LNCaP clone FGC (cell line): ENCODE results near the gene ABCE1.

Experiments
- DNase-seq: peaks from one replicate; pipeline ENCODE4 v3.0.0-alpha.2; 2011; ENCODE audit warnings: low read depth
- H3K4me3 ChIP-seq: 2 replicates; pipeline ENCODE4 v1.5.1; 2011; ENCODE audit warnings: mild to moderate bottlenecking, low read depth, low read length, control low read depth
- CTCF ChIP-seq: IDR thresholded peaks from 2 replicates; pipeline ENCODE4 v1.5.1; 2012; ENCODE audit warnings: mild to moderate bottlenecking; ENCODE audit not compliant: control insufficient read depth, insufficient read depth; ENCODE audit errors: extremely low read depth

The ABCE1 gene

GRCh38 chr4:145101091-145101490, 3.0 kb downstream of the ABCE1 start:
- TF ChIP-seq CTCF: no peak
- H3K4me3 ChIP-seq: no peak overlapping the region
- DNase-seq: no peak

GRCh38 chr4:145102619-145103018, 4.5 kb downstream of the ABCE1 start:
- TF ChIP-seq CTCF: no peak
- no peak overlapping the region for H3K4me3 ChIP-seq
- no peak for DNase-seq

DNA sequence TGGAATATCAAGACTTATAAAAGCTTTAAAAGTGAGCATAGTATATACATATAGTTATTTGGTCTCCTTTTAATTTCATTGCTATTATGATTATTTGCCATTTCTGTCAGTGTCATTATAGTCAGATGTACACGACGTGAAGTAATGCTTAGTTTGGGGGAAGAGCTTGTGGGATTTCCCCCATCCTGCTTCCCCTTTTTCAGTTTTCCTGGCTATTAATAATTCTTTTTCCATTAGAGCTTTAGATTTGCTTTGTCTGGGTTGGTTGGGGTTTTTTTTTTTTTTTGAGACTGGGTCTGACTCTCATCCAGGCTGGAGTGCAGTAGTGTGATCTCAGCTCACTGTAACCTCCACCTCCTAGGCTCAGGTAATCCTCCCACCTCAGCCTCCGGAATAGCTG, 5.4 kb downstream of the ABCE1 start:
- no peak overlapping the region for H3K4me3 ChIP-seq
- DNase-seq: no peak
- no peak for TF ChIP-seq CTCF

DNA sequence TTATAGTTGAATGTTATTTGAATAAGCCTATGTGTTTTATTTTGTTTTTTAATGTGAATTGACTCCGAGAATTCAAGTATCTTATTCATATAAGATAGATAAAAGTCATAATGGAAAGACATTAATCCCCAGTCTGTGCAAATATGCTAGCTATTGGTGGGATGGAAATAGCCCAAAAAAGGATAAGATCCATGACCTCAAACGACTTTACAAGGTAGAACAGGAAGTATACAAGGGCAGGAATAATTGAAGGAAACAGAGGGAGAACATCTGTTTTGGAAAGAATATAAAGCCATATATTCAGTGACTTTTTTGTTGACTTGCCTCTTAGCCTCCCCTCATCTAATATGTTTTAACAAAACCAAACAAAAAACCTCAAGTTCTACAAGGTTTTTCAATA, 9.0 kb downstream of the ABCE1 start:
- DNase-seq: no peak
- H3K4me3 ChIP-seq: no peak overlapping the region
- TF ChIP-seq CTCF: no peak

- DNase-seq: no peak
- H3K4me3 ChIP-seq: no peak overlapping the region
- no peak for TF ChIP-seq CTCF
These were observed 10.0 kb downstream of the ABCE1 start for GRCh38 chr4:145108128-145108527.

- TF ChIP-seq CTCF: no peak
- H3K4me3 ChIP-seq: no peak overlapping the region
- no peak for DNase-seq
These were observed 27.3 kb downstream of the ABCE1 start for GRCh38 chr4:145125396-145125795.

DNA sequence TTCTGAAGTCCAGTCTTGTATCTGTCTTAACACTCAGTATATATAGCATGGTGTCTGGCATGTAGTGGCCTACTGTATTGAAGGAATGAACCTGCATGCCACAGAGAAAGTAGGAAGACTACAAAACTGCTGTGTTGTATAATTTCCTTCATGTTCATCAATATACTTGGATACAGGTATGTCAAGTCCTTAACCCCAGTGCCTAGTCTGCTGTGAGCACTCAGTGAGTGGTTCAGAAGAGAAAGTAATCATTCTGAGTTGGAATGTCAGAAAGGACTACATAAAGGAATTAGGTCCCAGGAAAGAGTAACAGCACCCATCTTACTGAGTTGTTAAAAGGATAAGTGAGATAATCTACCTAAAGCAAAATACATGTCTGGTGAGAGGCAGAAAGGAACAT, 32.0 kb downstream of the ABCE1 start:
- TF ChIP-seq CTCF: no peak
- no peak for DNase-seq

More for the DNA sequence above, 32.0 kb downstream of the ABCE1 start:
- H3K4me3 ChIP-seq: no peak overlapping the region
